AG09319 (cell line): Measurements from ENCODE around the gene CD244.
"Not testable (repeated sequence)": the region's sequence is repeated elsewhere in the genome, so short reads cannot be mapped to it uniquely, and the experiment has no call there.

Experiments used
- DNase-seq: peaks from one replicate; pipeline ENCODE4 v3.0.0-alpha.2; 2010; ENCODE audit warnings: low read depth; ENCODE audit errors: extremely low read depth
- TF ChIP-seq, protein P1 (sequence below): IDR thresholded peaks from 2 replicates; pipeline ENCODE4 v1.5.1; 2011; ENCODE audit warnings: low read depth, mild to moderate bottlenecking, inconsistent platforms, low read length, moderate library complexity

Gene CD244

DNA sequence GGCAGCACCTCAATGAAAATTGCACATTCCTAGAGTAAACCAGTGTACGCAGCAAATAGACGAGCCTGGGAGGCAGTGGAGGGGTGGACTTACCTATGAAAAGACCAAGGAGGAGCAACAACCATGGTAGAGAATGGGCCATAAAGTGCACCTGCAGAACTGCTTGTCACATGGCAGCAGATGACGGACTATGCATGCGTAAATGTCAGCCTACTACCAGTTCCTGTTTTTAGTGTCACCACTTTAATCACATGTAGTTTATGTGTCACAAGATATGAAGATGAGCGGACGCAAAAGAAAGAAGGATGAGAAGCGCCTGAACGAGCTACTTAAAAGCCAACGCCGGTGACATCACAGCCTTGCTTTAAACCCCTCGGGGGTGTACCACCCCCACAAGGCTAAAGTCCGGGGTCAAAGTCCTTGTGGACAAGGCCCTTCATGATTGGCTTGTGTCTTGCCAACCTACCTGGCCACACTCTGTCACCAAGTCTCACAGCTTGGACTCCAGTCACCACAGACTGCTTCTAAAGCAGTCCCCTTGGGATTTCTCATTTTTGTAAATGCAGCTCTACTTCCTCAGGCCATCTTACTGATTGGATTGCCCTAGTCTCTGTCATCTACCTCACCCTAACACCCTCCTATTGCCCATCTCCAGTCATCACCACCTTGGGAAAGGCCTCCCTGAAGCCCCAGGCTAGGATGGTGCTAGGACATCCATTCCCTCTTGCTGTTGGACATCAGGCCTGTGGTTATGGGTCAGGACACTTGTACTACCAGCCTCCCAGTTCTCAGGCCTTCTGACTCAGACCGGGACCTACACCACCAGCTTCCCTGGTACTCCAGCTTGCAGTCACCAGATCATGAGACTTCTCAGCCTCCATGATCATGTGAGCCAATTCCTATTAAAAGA, 72.7 kb downstream of the CD244 start:
- TF ChIP-seq, protein P1, sequence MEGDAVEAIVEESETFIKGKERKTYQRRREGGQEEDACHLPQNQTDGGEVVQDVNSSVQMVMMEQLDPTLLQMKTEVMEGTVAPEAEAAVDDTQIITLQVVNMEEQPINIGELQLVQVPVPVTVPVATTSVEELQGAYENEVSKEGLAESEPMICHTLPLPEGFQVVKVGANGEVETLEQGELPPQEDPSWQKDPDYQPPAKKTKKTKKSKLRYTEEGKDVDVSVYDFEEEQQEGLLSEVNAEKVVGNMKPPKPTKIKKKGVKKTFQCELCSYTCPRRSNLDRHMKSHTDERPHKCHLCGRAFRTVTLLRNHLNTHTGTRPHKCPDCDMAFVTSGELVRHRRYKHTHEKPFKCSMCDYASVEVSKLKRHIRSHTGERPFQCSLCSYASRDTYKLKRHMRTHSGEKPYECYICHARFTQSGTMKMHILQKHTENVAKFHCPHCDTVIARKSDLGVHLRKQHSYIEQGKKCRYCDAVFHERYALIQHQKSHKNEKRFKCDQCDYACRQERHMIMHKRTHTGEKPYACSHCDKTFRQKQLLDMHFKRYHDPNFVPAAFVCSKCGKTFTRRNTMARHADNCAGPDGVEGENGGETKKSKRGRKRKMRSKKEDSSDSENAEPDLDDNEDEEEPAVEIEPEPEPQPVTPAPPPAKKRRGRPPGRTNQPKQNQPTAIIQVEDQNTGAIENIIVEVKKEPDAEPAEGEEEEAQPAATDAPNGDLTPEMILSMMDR: no peak
- DNase-seq: no peak

- no peak for DNase-seq
- TF ChIP-seq, protein P1: no peak
These were observed 73.5 kb downstream of the CD244 start for GRCh38 chr1:160789051-160789701.

DNA sequence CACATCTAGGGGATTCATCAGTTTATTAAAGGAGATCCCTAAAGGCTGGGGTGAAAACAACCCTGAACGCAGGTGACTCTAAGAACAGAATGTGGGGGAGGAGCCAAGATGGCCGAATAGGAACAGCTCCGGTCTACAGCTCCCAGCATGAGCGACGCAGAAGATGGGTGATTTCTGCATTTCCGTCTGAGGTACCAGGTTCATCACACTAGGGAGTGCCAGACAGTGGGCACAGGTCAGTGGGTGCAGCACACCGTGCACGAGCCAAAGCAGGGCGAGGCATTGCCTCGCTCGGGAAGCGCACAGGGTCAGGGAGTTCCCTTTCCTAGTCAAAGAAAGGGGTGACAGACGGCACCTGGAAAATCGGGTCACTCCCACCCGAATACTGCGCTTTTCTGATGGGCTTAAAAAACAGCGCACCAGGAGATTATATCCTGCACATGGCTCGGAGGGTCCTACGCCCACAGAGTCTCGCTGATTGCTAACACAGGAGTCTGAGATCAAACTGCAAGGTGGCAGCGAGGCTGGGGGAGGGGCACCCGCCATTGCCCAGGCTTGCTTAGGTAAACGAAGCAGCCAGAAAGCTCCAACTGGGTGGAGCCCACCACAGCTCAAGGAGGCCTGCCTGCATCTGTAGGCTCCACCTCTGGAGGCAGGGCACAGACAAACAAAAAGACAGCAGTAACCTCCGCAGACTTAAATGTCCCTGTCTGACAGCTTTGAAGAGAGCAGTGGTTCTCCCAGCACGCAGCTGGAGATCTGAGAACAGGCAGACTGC, 79.5 kb downstream of the CD244 start:
- DNase-seq: not testable (repeated sequence)

DNA sequence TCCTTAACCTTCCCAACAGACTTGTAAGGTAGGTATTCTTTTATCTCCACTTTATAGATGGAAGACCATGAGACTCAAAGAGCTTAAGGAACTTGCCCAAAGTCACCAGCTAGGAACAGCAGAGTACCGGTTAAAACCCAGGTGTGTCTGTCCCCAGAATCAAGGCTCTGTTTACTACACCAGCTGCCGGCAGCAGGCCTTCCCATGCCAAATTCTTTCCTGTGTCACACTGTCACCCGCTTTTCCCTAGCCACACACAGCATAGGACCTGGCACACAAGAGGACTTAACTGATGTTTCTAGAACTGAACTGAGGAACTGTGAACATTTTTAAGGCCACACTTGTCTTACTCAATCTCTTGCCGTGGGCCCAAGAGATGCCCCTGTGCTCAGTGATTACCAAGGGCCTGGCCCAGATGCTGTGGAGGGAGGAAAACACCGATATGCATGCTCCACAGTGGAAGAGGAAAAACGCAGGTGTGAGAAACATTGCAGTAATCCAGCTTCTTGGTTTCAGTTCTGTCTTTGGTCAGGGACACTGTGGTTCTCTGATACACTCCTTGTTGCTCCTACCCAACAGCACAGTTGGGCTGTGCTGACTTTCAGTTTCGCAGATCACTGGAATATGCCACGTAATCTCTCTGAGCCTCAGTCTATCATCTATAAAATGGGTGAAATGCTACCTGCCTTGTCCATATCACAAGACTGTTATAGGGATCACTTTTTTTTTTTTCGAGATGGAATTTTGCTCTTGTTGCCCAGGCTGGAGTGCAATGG, 80.6 kb downstream of the CD244 start:
- TF ChIP-seq, protein P1: no peak
- no peak for DNase-seq

- no peak for DNase-seq
- TF ChIP-seq, protein P1: no peak
These were observed 81.4 kb downstream of the CD244 start for GRCh38 chr1:160781186-160781766.

- no peak for DNase-seq
- TF ChIP-seq, protein P1: no peak
These were observed 82.3 kb downstream of the CD244 start for GRCh38 chr1:160780398-160780755.
